Immature natural killer cell (primary cell): Measurements from ENCODE around the gene SNTG2. TPM values are rescaled to one million over a fixed set of nuclear protein-coding genes. Genes with fewer than 3 reads are reported as not detected.
A peak's percentile ranks its signal among the peaks of the same experiment; 100 is the strongest.

Experiments used
- DNase-seq, 3 donors: peaks; one replicate each; pipeline ENCODE4 v3.0.0; 2022; ENCODE audit warnings: mixed read lengths in 1 of 3
- H3K27ac Mint-ChIP-seq, 6 donors: one replicate each; pipeline ENCODE4 v1.8.0; 2020; ENCODE audit warnings: mixed read lengths in 6 of 6, mild to moderate bottlenecking in 5 of 6, inconsistent platforms in 4 of 6, moderate library complexity in 3 of 6
- H3K27me3 Mint-ChIP-seq, 3 donors: one replicate each; pipeline ENCODE4 v1.8.0; 2020 to 2021; ENCODE audit warnings: low read depth in 3 of 3, mild to moderate bottlenecking in 3 of 3, mixed read lengths in 3 of 3, moderate library complexity in 3 of 3, inconsistent platforms in 1 of 3
- H3K36me3 Mint-ChIP-seq, 3 donors: one replicate each; pipeline ENCODE4 v1.8.0; 2020; ENCODE audit warnings: mixed read lengths in 3 of 3, inconsistent platforms in 2 of 3, mild to moderate bottlenecking in 2 of 3
- H3K4me1 Mint-ChIP-seq, 2 donors: one replicate each; pipeline ENCODE4 v1.8.0; 2020; ENCODE audit warnings: inconsistent platforms in 2 of 2, mild to moderate bottlenecking in 2 of 2, mixed read lengths in 2 of 2, moderate library complexity in 1 of 2
- H3K4me3 Mint-ChIP-seq, 5 donors: one replicate each; pipeline ENCODE4 v1.8.0; 2020; ENCODE audit warnings: mild to moderate bottlenecking in 5 of 5, mixed read lengths in 5 of 5, inconsistent platforms in 3 of 5, moderate library complexity in 3 of 5
- H3K9me3 Mint-ChIP-seq, 6 donors: one replicate each; pipeline ENCODE4 v1.8.0; 2020; ENCODE audit warnings: mild to moderate bottlenecking in 6 of 6, mixed read lengths in 6 of 6, inconsistent platforms in 4 of 6, moderate library complexity in 3 of 6
- polyA plus RNA-seq, 3 donors: library from polyadenylated mRNA; unstranded; fragments of 300-500 nt; fragmentation: Illumina TruSeq; gene quantifications; one replicate each; pipeline ENCODE4 v1.2.3, GENCODE V29; 2021

Gene SNTG2
- polyA plus RNA-seq, 3 donors from 2014 or later, result not detected

GRCh38 chr2:933734-934295 lies 16.8 kb upstream of the SNTG2 start:
- DNase-seq, result no peak
- no peaks in the 10 kb centered on the region for H3K4me1 Mint-ChIP-seq
- no peaks in the 10 kb centered on the region for H3K36me3 Mint-ChIP-seq
- H3K9me3 Mint-ChIP-seq, result no peaks in the 10 kb centered on the region
- peaks cover 0 to 2% (median 0%) of the 10 kb centered on the region in 3 donors for H3K27me3 Mint-ChIP-seq
- no peak overlapping the region for H3K4me3 Mint-ChIP-seq
- no peak overlapping the region for H3K27ac Mint-ChIP-seq

DNA sequence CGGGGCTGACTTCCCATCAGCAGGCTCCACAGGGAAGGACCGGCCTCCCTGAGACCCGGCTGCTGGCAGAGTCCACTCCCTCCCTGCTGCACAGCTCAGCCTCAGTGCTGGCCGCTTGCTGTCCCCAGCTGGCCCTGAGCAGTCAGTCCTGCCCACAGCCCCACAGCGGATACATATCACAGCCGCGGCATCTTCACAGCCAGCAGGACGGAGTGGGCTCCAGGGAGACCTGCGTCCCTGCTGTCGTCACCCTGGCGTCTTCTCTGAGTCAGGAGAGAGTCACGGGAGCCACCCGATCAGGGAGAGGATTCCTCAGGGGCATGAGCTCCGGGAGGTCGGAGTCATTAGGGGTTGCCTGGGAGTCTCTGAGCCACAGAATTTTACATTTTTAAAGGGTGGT lies 13.1 kb upstream of the SNTG2 start:
- H3K36me3 Mint-ChIP-seq, result no peaks in the 10 kb centered on the region
- H3K27me3 Mint-ChIP-seq, result peaks cover 0 to 9% (median 2%) of the 10 kb centered on the region in 3 donors
- H3K4me1 Mint-ChIP-seq, result no peaks in the 10 kb centered on the region
- no peaks in the 10 kb centered on the region for H3K9me3 Mint-ChIP-seq
- no peak for DNase-seq
- H3K4me3 Mint-ChIP-seq, result no peak overlapping the region
- H3K27ac Mint-ChIP-seq, result no peak overlapping the region

- Mint-ChIP-seq H3K27me3 (peaks cover 0 to 9% (median 0%) of the 10 kb centered on the region in 3 donors), H3K36me3 (no peaks in the 10 kb centered on the region), H3K9me3 (no peaks in the 10 kb centered on the region), H3K4me3 (no peak overlapping the region), H3K4me1 (no peaks in the 10 kb centered on the region), H3K27ac (no peak overlapping the region)
- DNase-seq, result no peak
These were observed 12.3 kb upstream of the SNTG2 start for GRCh38 chr2:938181-939005.

- Mint-ChIP-seq H3K4me1 (no peaks in the 10 kb centered on the region), H3K9me3 (peaks cover 0 to 4% (median 0%) of the 10 kb centered on the region in 6 donors), H3K27me3 (peaks cover 0 to 18% (median 1%) of the 10 kb centered on the region in 3 donors), H3K4me3 (no peak overlapping the region), H3K36me3 (no peaks in the 10 kb centered on the region), H3K27ac (no peak overlapping the region)
- DNase-seq, result no peak
These were observed 10.6 kb upstream of the SNTG2 start for GRCh38 chr2:939936-940601.

- Mint-ChIP-seq H3K27ac (no peak overlapping the region), H3K36me3 (no peaks in the 10 kb centered on the region), H3K27me3 (peaks cover 0 to 25% (median 4%) of the 10 kb centered on the region in 3 donors), H3K4me3 (no peak overlapping the region), H3K9me3 (peaks cover 0 to 4% (median 0%) of the 10 kb centered on the region in 6 donors), H3K4me1 (peaks cover 5 to 16% of the 10 kb centered on the region in 2 donors)
- DNase-seq, result no peak
These were observed 8.8 kb upstream of the SNTG2 start for GRCh38 chr2:941871-942270.

GRCh38 chr2:942775-943460 lies 7.7 kb upstream of the SNTG2 start:
- H3K9me3 Mint-ChIP-seq, result peaks cover 0 to 4% (median 0%) of the 10 kb centered on the region in 6 donors
- peaks cover 5 to 16% of the 10 kb centered on the region in 2 donors for H3K4me1 Mint-ChIP-seq
- H3K27ac Mint-ChIP-seq, result no peak overlapping the region
- H3K27me3 Mint-ChIP-seq, result peaks cover 4 to 25% (median 4%) of the 10 kb centered on the region in 3 donors
- H3K4me3 Mint-ChIP-seq, result no peak overlapping the region
- H3K36me3 Mint-ChIP-seq, result no peaks in the 10 kb centered on the region
- no peak for DNase-seq

GRCh38 chr2:943461-943797 lies 7.2 kb upstream of the SNTG2 start:
- no peak overlapping the region for H3K4me3 Mint-ChIP-seq
- H3K9me3 Mint-ChIP-seq, result peaks cover 0 to 4% (median 0%) of the 10 kb centered on the region in 6 donors
- H3K27me3 Mint-ChIP-seq, result peaks cover 4 to 25% (median 5%) of the 10 kb centered on the region in 3 donors
- H3K4me1 Mint-ChIP-seq, result peaks cover 5 to 16% of the 10 kb centered on the region in 2 donors
- DNase-seq, result no peak
- no peak overlapping the region for H3K27ac Mint-ChIP-seq
- H3K36me3 Mint-ChIP-seq, result no peaks in the 10 kb centered on the region

GRCh38 chr2:943821-944220 lies 6.8 kb upstream of the SNTG2 start:
- Mint-ChIP-seq H3K9me3 (peaks cover 0 to 4% (median 0%) of the 10 kb centered on the region in 6 donors), H3K27ac (no peak overlapping the region), H3K4me1 (peaks cover 5 to 16% of the 10 kb centered on the region in 2 donors), H3K4me3 (no peak overlapping the region), H3K27me3 (peaks cover 4 to 27% (median 9%) of the 10 kb centered on the region in 3 donors), H3K36me3 (no peaks in the 10 kb centered on the region)
- no peak for DNase-seq

- peaks cover 9 to 32% (median 15%) of the 10 kb centered on the region in 3 donors for H3K27me3 Mint-ChIP-seq
- no peak overlapping the region for H3K4me3 Mint-ChIP-seq
- no peak for DNase-seq
- H3K27ac Mint-ChIP-seq, result no peak overlapping the region
- peaks cover 9 to 23% of the 10 kb centered on the region in 2 donors for H3K4me1 Mint-ChIP-seq
- peaks cover 0 to 4% (median 0%) of the 10 kb centered on the region in 6 donors for H3K9me3 Mint-ChIP-seq
- no peaks in the 10 kb centered on the region for H3K36me3 Mint-ChIP-seq
These were observed 6.0 kb upstream of the SNTG2 start for GRCh38 chr2:944693-945092.

DNA sequence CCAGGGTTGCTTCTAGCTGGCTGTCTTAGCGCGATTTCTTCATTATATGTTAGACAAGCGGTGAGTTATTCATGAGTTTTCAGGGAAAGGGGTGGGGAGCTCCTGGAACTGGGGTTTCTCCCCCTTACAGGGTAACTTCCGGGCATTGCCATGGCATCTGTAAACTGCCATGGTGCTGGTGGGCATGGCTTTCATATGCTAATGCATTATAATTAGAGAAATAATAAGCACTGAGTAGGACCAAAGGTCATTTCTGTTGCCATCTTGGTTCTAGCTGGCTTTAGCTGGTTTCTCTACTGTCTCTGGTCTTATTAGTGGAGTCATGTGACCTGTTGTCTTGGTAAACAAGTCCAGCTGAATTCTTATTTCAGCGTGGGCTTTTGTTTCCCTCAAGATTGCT lies 5.5 kb upstream of the SNTG2 start:
- no peaks in the 10 kb centered on the region for H3K36me3 Mint-ChIP-seq
- no peak overlapping the region for H3K4me3 Mint-ChIP-seq
- no peak overlapping the region for H3K27ac Mint-ChIP-seq
- no peak for DNase-seq
- H3K4me1 Mint-ChIP-seq, result peaks cover 11 to 25% of the 10 kb centered on the region in 2 donors
- H3K9me3 Mint-ChIP-seq, result peaks cover 0 to 4% (median 0%) of the 10 kb centered on the region in 6 donors
- peaks cover 9 to 31% (median 17%) of the 10 kb centered on the region in 3 donors for H3K27me3 Mint-ChIP-seq

DNA sequence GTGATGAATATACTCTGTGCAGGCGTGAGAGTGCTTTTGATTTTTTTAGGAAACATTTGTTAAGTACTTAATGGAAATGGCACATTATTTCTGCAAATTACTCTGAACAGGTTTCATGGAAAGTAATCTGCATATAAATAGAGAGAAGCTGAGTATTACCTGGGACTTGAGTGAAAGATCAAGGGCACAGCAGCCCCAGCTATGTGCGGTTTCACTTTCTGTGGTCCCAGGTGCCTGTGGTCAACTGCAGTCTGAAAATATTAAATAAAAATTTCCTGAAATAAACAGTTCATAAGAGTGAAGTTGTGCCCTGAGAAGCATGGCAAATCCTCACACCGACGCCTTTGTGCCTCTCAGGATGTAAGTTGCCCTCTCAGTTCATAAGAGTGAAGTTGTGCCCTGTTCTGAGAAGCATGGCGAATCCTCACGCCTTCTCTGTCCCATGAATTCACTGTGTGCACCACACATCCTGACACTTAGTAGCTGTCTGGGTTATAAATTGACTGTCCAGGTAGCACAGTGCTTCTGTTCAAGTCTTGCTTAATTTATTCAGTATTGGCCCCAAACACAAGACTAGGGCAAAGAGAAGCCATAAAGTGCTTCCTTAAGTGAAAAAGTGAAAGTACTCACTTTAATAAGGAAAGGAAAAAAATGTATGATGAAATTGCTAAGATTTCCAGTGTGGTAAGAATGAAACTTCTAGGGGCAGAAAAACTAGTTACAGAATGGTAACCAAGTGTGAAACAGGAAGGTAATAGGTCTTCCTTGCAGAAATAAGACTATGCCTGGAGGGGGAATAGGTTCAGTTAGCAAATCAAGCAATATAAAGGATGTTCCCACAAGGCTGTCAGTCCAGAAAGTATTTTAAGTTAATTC lies 4.3 kb upstream of the SNTG2 start:
- H3K27ac Mint-ChIP-seq, result no peak overlapping the region
- no peaks in the 10 kb centered on the region for H3K36me3 Mint-ChIP-seq
- H3K4me3 Mint-ChIP-seq, result peak overlapping the region in 3 of 5 donors; percentile 4 to 45 (median 23)
- DNase-seq, result no peak
- peaks cover 0 to 4% (median 0%) of the 10 kb centered on the region in 6 donors for H3K9me3 Mint-ChIP-seq
- peaks cover 10 to 28% (median 17%) of the 10 kb centered on the region in 3 donors for H3K27me3 Mint-ChIP-seq
- H3K4me1 Mint-ChIP-seq, result peaks cover 11 to 25% of the 10 kb centered on the region in 2 donors

DNA sequence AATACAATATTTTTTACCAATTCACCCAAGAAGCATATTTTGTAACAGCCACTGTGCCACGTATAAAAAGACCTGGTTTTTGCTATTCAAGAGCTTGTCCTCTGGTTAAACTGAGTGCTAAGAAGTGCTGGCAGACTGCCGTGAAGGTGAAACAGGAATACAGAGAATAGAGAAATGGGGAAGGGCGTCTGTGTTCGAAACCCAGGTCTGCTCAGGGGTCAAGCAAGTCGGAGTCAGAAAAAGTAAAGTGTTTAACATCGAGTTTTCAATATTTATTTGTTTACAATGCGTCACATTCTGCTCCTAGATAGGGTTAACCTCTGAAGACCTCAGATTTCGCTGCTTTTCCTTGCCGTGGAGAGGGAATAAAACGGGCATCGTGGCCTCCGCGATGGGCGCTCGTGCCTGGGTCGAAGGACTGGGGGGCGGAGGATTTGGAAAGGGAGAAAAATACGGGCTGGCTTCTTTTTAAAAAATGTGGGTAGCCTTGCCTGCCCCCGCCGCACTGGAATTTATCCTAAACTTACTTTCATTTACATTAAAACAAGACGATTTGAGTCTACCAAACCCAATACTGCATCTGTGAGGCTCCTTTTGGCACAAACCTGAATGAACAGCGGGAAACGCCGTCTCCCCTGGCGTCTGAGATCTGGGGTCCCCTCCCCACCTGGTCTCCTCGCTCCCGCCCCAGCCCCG lies 1.1 kb upstream of the SNTG2 start:
- Mint-ChIP-seq H3K36me3 (no peaks in the 10 kb centered on the region), H3K9me3 (peaks cover 0 to 4% (median 0%) of the 10 kb centered on the region in 6 donors), H3K27me3 (peaks cover 17 to 36% (median 32%) of the 10 kb centered on the region in 3 donors), H3K4me3 (peak overlapping the region; percentile 26 to 71 (median 69)), H3K27ac (no peak overlapping the region), H3K4me1 (peaks cover 13 to 25% of the 10 kb centered on the region in 2 donors)
- no peak for DNase-seq
